AG08396 (cell line): ENCODE measurements around the gene SF3B4.
A peak's percentile ranks its signal among the peaks of the same experiment; 100 is the strongest.
"Not testable (repeated sequence)": the region's sequence is repeated elsewhere in the genome, so short reads cannot be mapped to it uniquely, and the experiment has no call there.

Experiments
- DNase-seq: peaks from one replicate; pipeline ENCODE4 v3.0.0; 2012; ENCODE audit warnings: low spot score, mixed read lengths

The SF3B4 gene, protein sequence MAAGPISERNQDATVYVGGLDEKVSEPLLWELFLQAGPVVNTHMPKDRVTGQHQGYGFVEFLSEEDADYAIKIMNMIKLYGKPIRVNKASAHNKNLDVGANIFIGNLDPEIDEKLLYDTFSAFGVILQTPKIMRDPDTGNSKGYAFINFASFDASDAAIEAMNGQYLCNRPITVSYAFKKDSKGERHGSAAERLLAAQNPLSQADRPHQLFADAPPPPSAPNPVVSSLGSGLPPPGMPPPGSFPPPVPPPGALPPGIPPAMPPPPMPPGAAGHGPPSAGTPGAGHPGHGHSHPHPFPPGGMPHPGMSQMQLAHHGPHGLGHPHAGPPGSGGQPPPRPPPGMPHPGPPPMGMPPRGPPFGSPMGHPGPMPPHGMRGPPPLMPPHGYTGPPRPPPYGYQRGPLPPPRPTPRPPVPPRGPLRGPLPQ

GRCh38 chr1:149927563-149928400 is at the start of gene SF3B4:
TSS of gene SF3B4 (minus strand) at chr1:149927803. CDS start at chr1:149927759, 44 bp downstream.
- DNase-seq, result peak; percentile 91

DNA sequence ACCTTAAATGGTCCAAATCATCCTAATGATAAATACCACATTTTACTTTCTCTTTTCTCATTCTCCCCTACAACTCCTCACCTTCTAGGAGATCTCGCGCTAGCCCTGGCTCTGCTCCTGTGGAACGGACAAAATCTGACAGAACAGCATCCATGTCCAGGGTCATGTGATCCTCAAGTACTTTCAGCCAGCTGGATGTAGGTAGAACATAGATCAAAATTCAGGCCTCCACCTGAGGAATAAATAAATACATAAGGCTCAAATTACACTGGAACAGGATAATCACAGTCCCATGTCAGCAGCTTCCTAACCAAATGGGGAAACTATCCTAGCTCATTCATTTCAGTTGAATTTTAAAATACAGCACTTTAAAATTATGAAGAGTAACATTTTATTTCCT is 49.7 kb upstream of the SF3B4 start:
- no peak for DNase-seq

GRCh38 chr1:149972547-149972946 is 44.9 kb upstream of the SF3B4 start:
- no peak for DNase-seq

GRCh38 chr1:149967646-149968045 is 40.0 kb upstream of the SF3B4 start:
- no peak for DNase-seq

DNA sequence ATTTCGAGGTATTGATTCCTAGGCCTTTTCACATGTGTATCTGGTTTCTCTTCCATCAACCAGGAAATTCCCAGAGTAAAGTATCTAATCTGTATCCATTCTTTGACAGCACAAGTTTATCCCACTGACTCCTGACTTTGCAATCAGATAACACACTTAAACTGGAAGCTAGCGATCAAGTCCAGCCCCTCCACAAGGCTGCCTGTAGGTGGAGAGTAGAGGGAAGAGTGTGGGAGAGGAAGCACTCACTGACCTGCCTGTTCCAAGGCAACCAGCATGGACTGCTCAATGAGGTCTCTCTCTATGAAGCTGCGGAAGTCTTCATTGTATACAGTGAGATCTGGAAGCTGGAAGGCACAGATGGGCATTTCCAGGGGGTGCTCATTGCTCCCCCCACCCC is 39.4 kb upstream of the SF3B4 start:
- no peak for DNase-seq

- DNase-seq, result peak; percentile 15
Observed at GRCh38 chr1:149966405-149966804, 38.8 kb upstream of the SF3B4 start.

DNA sequence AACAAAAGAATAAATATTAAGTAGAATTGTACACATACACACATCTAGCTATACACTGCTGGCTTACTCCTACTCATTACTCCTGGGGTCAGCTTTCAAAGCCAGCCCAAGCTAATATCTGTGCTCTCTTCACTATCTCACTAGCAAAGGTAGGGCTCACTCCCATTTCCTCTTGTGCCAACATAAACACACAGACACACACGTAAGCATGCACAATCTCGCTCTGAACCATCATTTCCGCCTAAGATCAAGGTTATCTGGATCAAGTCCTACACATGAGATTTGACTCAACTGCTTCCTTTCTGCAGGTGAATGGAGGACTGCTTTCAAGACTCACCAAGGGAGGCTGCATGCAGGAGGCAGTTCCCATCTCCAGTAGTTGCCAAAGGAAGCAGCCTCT is 37.8 kb upstream of the SF3B4 start:
- no peak for DNase-seq

DNA sequence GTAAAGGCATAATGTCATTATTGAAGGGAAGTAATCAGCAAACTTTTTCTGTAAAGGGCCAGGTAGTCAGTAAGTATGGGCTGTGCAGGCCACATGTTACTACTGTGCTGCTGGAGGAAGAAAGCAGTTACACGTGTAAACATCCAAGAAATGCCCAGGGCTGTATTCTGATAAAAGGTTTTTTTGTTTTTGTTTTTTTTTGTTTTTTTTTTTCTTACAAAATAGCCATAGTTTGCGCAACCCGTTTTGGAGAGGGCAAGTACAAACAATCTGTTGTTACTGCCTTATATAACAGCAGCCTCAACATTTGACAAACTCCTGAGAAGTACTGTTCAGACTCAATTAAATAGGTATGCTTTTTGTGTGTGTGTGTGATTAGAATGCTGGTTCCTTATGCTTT is 35.8 kb upstream of the SF3B4 start:
- no peak for DNase-seq

DNA sequence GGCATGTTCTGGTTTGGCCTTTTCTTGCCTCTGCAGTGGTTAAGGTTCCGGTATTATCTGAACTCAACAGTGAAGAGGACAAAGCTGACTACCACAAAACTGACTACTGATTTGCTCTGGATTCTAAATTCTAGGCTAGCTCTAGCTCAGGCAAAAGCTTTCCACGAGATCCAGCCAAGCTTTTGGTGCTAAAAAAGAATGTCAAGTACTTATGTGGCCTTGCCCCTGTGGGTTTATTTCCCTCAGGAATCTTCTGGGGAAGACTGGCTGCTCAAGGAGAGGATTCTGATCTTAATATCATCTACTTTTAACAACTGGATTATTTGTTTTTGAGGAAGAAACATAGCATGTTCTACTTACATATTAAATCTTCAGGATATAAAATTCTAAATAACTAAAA is 35.1 kb upstream of the SF3B4 start:
- DNase-seq, result no peak

- DNase-seq, result peak; percentile 61
Observed at GRCh38 chr1:149962039-149962647, 34.5 kb upstream of the SF3B4 start.

DNA sequence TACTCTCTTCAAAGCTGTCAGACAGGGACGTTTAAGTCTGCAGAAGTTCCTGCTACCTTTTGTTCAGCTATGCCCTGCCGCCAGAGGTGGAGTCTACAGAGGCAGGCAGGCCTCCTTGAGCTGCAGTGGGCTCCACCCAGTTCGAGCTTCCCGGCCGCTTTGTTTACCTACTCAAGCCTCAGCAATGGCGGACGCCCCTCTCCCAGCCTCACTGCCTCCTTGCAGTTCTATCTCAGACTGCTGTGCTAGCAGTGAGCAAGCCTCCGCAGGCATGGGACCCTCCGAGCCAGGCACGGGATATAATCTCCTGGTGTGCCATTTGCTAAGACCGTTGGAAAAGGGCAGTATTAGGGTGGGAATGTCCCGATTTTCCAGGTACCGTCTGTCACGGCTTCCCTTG is 29.9 kb upstream of the SF3B4 start:
- DNase-seq, result not testable (repeated sequence)

DNA sequence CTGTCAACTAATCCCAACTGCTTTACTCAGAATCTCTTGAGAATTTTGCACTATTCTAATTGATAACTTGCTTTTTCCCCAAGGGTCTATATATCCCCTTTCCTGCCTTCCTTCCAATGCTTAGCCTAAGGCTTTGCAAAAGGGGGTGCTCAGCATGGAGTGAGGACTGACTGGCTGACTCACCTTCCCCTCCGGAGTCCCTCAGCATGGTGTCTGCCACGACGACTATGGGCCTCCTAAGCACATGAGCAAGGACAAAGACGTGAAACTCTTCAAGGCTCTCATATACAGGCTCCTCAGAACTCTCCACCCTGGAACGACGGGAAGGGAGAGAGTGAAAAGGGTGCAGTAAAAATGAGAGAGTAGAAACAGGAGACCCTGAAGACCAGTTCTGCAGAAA is 22.3 kb upstream of the SF3B4 start:
- DNase-seq, result no peak

DNA sequence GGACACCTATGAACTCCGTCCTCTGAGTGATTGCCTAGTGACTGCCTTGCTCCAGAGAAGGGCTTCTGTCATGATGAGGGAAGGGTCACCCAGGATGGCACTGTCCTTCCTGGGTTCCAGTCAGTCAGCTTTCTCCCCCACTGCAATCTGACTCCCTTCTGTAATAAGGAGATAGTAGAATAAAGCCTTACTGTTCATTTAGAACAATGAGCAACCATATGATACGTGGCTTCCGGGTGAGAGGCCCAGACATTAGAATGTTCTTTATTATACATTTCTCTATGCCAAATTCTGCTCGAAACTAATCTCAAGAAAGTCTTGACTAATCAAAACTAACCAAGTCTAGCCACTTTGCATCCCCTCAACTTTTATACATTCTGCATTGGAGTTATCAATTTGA is 17.6 kb upstream of the SF3B4 start:
- no peak for DNase-seq

DNA sequence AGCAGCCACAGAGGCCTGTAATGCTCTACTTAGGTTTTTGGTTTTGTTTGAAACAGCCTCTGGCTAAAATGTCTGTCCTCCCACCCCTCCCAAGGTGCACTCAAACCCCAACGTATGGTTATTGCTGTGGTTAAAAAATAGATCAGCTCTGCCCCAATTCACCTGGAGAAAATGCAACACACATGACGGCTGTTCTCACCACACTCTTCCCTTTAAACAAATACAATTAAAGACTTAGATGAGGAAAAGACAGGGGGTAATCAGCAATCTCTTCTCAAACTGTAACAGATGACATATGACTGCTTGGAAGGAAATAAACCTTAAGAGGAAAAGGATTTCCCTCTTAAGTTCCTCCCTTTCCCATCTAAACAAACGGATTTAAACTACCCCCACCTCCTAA is 15.3 kb upstream of the SF3B4 start:
- no peak for DNase-seq

GRCh38 chr1:149942207-149942606 is 14.6 kb upstream of the SF3B4 start:
- no peak for DNase-seq

DNA sequence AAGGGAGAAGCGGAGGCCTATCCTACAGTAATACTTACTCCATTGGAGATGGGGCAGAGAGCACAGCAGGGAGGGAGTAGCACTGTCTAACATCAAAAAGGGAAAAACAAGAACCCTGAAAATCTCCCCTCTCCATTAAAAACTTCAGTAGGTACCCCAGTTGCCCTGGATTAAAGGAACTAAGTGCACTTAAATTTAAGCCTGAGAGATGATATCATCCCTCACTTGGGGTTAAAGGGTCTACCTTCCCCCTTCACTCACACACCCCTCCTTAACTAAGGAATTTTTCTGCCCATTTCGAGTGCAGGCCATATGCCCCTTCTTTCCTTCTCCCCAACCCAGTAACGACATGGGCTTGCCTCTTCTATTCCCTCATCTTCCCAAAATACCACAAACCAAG is 12.8 kb upstream of the SF3B4 start:
- no peak for DNase-seq

- DNase-seq, result not testable (repeated sequence)
Observed at GRCh38 chr1:149938668-149939003, 11.0 kb upstream of the SF3B4 start.

- DNase-seq, result no peak
Observed at GRCh38 chr1:149937759-149938158, 10.2 kb upstream of the SF3B4 start.

DNA sequence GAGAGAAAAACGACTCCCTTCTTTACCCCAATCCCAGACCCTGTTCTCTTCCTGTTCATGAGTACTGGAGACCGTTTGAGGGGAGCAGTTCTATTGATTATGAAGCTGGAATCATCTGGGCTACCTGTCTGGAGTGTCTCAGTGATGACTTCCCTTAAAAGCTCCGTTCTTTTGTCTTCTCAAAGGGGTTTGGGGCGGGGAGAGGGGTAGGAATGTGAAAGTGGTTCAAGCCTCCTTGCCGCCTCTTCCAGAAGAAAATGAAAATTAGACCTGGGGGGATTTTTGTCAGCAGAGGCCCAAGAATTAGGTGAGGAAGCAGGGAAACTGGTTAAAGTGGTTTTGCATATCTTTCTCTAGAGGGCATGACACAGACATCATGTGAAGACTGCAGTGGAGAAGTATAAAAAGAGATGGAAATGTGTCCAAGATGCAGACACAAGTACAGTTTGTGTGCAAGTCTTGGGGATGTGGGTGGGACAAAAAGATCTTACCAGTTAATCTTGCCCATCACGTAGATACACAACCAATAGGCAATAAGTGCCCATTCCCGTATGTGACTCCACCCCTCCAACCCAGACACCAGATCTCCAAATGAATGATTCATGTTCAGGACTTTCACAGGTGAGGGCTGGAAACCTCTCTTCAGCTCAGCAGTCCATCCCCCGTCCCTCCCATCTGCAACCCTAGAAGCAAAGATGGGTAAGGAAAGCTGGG is 9.5 kb upstream of the SF3B4 start:
- peak; percentile 43 for DNase-seq

GRCh38 chr1:149936170-149936991 is 8.8 kb upstream of the SF3B4 start, which contains the start of gene MTMR11:
TSS of gene MTMR11 (minus strand) at chr1:149936879. CDS start at chr1:149936647, 232 bp downstream.
- peak; percentile 65 for DNase-seq

- DNase-seq, result no peak
Observed at GRCh38 chr1:149934356-149934755, 6.8 kb upstream of the SF3B4 start.
